ENCODE measurements around the gene CTNNA3. TPM values are rescaled to one million over a fixed set of nuclear protein-coding genes. Genes with fewer than 3 reads are reported as not detected.

The CTNNA3 gene
- total RNA-seq, 1 experiment from 2014 or later = 0.32 TPM

GRCh38 chr10:67608001-67608400 lies 88.0 kb downstream of the CTNNA3 start:
- Histone ChIP-seq H3K9ac (ENCODE audit: low read length) (no peak overlapping the region), H3K9me2 (ENCODE audit: insufficient read depth) (peaks cover 3% of the 10 kb centered on the region; the same call in 1 of the 2 replicates), H3K4me1 (ENCODE audit: control insufficient read depth in 1 of 2, insufficient read depth in 2 of 2, low read length in 2 of 2) (peaks cover 15 to 22% of the 10 kb centered on the region in 2 experiments; a peak in 3 of 4 replicates), H3K4me2 (ENCODE audit: low read length) (peak overlapping the region; percentile 42), H3K4me3 (replicated peaks in 1 of 2; ENCODE audit: low read depth in 1 of 2, low read length in 2 of 2) (0 out of 4 replicates have a peak overlapping the region, but pooled peaks of 1 of the 2 experiments have one; percentile 3), H4K20me1 (ENCODE audit: insufficient read depth) (no peaks in the 10 kb centered on the region), H3K27me3 (ENCODE audit: insufficient read depth, low read length) (no peaks in the 10 kb centered on the region), H3K27ac (ENCODE audit: low read depth, low read length) (no peak overlapping the region), H3K9me3 (ENCODE audit: control insufficient read depth in 1 of 2, insufficient read depth in 1 of 2, low read depth in 1 of 2, low read length in 2 of 2) (no peaks in the 10 kb centered on the region), H3K36me3 (ENCODE audit: control insufficient read depth in 1 of 2, insufficient read depth in 2 of 2, low read length in 2 of 2) (no peaks in the 10 kb centered on the region), H2AFZ (ENCODE audit: low read depth, low read length, poor library complexity, severe bottlenecking) (peak overlapping the region; percentile 44), H3K79me2 (ENCODE audit: insufficient read depth, low read length) (no peaks in the 10 kb centered on the region)
- intact Hi-C loops (cut with micrococcal nuclease) = no loop called here
- no TSS peak for BruUV-seq (replicated peaks)
- no peak for DNase-seq (ENCODE audit: low read depth, low spot score)
- POLR2A ChIA-PET = no interaction called here
- RAD21 ChIA-PET (ENCODE audit: low non-redundant PET in 1 of 2, low total read pairs in 2 of 2, uncharacterized antibody in 2 of 2, unreplicated experiment in 2 of 2) = no interaction called here
- no peak for TF ChIP-seq SIN3A (IDR thresholded peaks at IDR 0.05; ENCODE audit: low read depth)
- no peak for ATAC-seq
- CTCF ChIA-PET = no interaction called here

GRCh38 chr10:67607472-67607871 lies 88.5 kb downstream of the CTNNA3 start:
- DNase-seq (ENCODE audit: low read depth, low spot score) = no peak
- intact Hi-C loops (cut with micrococcal nuclease) = no loop called here
- RAD21 ChIA-PET (ENCODE audit: low non-redundant PET in 1 of 2, low total read pairs in 2 of 2, uncharacterized antibody in 2 of 2, unreplicated experiment in 2 of 2) = no interaction called here

More at GRCh38 chr10:67607472-67607871, 88.5 kb downstream of the CTNNA3 start:
- H3K36me3 ChIP-seq (ENCODE audit: control insufficient read depth in 1 of 2, insufficient read depth in 2 of 2, low read length in 2 of 2) = no peaks in the 10 kb centered on the region
- H3K9me3 ChIP-seq (ENCODE audit: control insufficient read depth in 1 of 2, insufficient read depth in 1 of 2, low read depth in 1 of 2, low read length in 2 of 2) = no peaks in the 10 kb centered on the region
- no peak for ATAC-seq
- H3K4me2 ChIP-seq (ENCODE audit: low read length) = peak overlapping the region; percentile 42
- ChIA-PET POLR2A (no interaction called here), CTCF (no interaction called here)
- no peaks in the 10 kb centered on the region for H4K20me1 ChIP-seq (ENCODE audit: insufficient read depth)
- peak overlapping the region; percentile 44 for H2AFZ ChIP-seq (ENCODE audit: low read depth, low read length, poor library complexity, severe bottlenecking)
- peaks cover 3% of the 10 kb centered on the region; the same call in 1 of the 2 replicates for H3K9me2 ChIP-seq (ENCODE audit: insufficient read depth)
- TF ChIP-seq FOSL1 (IDR thresholded peaks at IDR 0.05; ENCODE audit: low read depth) (peak; percentile 22; the same call in 1 of the 2 replicates), ZNF274 (IDR thresholded peaks at IDR 0.05; ENCODE audit: low read depth, low read length) (no peak), CTCF (IDR thresholded peaks at IDR 0.05 in 2 of 3, conservative IDR thresholded peaks at IDR 0.05 in 1 of 3; ENCODE audit: borderline replicate concordance in 1 of 3, insufficient read depth in 1 of 3, low read depth in 2 of 3, low read length in 2 of 3) (no peak), CEBPB (IDR thresholded peaks at IDR 0.05; ENCODE audit: low read depth) (no peak), EZH2phosphoT487 (IDR thresholded peaks at IDR 0.05; ENCODE audit: borderline replicate concordance) (no peak), EZH2 (IDR thresholded peaks at IDR 0.05) (no peak), EGR1 (IDR thresholded peaks at IDR 0.05; ENCODE audit: low read depth) (no peak)
- BruUV-seq (replicated peaks) = no TSS peak
- H3K27ac ChIP-seq (ENCODE audit: low read depth, low read length) = no peak overlapping the region
- no peaks in the 10 kb centered on the region for H3K27me3 ChIP-seq (ENCODE audit: insufficient read depth, low read length)
- H3K4me3 ChIP-seq (replicated peaks in 1 of 2; ENCODE audit: low read depth in 1 of 2, low read length in 2 of 2) = 0 out of 4 replicates have a peak overlapping the region, but pooled peaks of 1 of the 2 experiments have one; percentile 3
- peaks cover 15 to 27% of the 10 kb centered on the region in 2 experiments; a peak in 3 of 4 replicates for H3K4me1 ChIP-seq (ENCODE audit: control insufficient read depth in 1 of 2, insufficient read depth in 2 of 2, low read length in 2 of 2)
- H3K79me2 ChIP-seq (ENCODE audit: insufficient read depth, low read length) = no peaks in the 10 kb centered on the region
- H3K9ac ChIP-seq (ENCODE audit: low read length) = no peak overlapping the region
